ENCODE data around the gene GPR148. TPM values are rescaled to one million over a fixed set of nuclear protein-coding genes. Genes with fewer than 3 reads are reported as not detected.
"Not testable (repeated sequence)": the region's sequence is repeated elsewhere in the genome, so short reads cannot be mapped to it uniquely, and the experiment has no call there.

GPR148 gene, protein sequence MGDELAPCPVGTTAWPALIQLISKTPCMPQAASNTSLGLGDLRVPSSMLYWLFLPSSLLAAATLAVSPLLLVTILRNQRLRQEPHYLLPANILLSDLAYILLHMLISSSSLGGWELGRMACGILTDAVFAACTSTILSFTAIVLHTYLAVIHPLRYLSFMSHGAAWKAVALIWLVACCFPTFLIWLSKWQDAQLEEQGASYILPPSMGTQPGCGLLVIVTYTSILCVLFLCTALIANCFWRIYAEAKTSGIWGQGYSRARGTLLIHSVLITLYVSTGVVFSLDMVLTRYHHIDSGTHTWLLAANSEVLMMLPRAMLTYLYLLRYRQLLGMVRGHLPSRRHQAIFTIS
- 0.48 TPM for total RNA-seq (ENCODE audit: insufficient read depth, low replicate concordance)

DNA sequence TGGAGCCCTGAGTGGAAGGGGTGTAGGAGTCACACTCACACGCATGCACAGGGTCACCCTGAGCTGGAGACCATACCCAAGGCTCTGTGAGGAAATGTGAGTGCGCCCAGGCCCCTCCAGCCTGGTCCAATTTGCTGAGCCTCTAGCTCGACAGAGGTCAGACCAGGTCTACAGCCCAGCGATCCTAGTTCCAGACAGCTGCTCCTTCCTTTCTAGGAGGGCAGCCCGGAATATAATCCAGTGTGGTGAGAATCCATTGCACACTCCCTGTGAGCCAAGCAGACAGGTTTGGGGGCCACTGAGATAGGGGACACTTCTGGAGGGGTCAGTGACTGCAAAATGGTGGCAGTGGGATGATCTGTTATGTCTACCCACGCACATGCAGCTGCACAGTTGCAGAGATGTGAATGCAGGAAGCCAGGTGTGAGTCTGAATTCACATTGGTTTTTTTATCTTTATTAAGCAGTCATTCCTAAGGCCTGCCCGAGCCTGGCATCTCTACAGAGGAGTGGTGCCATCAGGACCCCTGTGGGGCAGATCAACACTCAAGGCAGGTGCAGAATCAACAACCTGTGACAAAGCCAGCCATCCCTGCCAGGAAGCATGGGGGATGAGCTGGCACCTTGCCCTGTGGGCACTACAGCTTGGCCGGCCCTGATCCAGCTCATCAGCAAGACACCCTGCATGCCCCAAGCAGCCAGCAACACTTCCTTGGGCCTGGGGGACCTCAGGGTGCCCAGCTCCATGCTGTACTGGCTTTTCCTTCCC lies at the start of gene GPR148:
TSS of gene GPR148 (plus strand) at position 522 of the 768 bp plus-strand sequence. CDS start at position 604, 82 bp downstream.
- DNase-seq (ENCODE audit: low spot score), result no peak

DNA sequence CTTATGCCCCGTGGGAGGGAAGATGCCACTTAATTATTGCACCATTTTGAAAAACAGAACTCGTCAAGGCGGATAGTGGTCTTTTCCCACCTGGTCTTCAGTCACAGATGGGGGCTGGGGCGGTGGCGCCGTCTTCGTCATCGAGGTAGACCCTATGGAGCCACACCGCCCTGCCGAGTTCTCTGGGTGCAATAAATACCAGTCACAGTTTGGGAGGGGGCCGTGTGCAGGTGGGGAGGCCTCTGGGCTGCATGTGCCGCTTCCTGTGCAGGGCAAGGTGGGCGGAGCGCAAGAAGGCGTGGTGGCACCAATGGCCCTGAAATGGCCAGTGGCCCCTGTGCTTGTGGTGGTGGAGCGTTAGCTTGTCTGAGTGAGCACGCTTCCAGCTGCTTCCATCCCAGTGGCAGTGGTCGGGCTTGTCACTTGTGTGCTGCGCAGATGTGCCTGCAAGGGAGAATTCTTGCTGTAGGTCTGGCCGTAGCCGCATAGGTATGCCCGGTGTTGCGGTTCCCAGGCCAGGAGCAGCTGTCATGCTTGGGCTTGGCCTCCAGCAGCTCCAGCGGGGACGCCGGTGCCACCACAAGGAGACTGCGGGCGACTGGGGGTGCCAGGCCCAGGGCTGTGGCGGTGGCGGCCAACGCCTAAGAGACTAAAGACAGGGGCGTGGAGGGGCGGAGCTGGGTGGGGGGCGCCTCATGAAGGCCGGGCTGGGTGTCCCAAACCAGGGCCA lies 36.7 kb upstream of the GPR148 start:
- not testable (repeated sequence) for DNase-seq (ENCODE audit: low spot score)

DNA sequence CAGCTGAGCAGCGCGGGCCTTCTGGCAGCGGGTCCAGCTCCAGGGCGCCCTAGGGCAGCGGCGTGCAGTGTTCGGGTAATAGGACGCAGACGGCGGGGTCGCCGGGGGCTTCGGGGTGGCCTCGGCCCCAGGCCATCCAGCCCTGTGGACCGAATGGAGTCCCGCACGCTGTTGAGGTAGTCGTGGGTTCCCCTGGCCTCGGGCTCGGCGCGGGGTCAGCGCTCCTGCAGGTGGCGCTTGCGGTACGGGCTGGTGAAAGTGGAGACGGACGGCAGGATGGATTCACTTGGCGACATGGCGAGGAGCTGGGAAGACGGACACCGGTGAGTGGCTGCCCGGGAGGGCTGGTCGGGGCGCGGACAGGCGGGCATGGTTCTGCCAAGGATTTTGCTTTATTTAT lies 35.4 kb upstream of the GPR148 start:
- DNase-seq (ENCODE audit: low spot score), result peak; percentile 0

DNA sequence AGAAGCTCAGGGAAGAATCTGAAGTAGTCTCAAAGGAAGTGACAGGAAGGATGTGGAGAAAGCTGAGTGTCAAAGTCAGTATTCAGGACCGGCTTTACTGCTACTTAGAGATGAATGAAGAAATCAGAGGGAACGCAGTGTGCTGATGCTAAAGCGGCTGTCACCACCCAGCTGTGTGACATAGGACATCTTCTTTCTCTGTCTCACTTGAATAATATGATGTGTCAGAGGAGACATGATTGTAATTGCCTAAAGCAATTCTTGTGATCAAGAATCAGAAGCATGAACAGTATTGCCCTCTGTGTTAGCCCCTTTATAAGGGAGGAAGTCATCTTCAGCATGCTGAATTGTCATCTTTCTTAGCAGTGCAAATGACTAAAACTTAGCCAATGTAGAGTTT lies 25.6 kb upstream of the GPR148 start:
- not testable (repeated sequence) for DNase-seq (ENCODE audit: low spot score)

DNA sequence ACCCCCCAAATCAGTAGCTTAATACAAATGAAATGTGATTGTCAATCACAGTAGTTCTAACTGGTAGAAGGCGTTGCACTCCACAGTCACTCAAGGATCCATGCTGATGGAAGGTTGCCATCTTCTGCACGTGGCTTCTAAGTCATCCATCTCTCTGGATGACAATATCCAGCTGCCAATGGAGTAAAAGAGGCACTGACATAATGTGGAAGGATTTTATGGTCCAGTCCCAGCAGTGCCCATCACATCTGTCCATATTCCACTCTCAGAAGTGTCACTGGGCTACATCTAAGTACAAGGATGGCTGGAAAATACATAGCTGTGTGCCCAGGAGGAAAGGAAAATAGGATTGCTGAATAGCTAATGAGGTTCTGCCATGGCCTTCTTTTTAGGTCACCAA lies 14.1 kb upstream of the GPR148 start:
- not testable (repeated sequence) for DNase-seq (ENCODE audit: low spot score)

DNA sequence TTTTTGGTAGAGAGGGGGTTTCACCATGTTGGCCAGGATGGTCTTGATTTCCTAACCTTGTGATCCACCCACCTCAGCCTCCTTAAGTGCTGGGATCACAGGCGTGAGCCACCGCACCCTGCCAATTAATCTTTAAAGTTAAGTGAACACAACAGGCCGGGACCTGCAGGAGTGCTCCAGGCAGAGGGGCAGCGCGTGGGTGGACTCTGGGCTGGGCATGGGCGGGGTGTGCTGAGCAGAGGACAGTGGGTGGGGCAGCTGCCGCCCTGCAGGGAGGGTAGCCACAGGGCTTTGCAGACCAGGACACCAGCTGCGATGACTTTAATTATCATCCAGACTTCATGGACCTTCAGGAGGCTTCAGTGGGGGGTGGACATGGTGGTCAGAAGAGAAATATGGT lies 8.8 kb upstream of the GPR148 start:
- no peak for DNase-seq (ENCODE audit: low spot score)

DNA sequence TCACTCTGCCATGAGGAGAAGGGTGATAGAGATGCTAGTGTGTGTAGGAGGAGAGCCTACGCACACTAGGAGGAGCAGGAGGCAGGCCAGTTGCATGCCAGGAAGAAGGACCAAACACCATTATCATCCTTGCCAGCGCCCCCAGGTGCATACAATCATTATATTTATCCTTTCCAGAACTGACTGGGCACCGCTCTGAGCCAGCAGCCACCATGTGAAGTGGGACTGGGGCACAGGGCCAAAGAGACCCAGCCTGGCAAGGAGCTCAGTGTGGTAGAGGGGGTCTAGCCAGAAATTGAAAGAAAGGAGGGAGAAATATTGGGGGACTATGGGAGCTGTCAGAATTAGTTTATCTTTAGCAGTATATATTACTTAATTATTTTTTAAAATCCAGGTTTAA lies 8.3 kb upstream of the GPR148 start:
- DNase-seq (ENCODE audit: low spot score), result no peak

DNA sequence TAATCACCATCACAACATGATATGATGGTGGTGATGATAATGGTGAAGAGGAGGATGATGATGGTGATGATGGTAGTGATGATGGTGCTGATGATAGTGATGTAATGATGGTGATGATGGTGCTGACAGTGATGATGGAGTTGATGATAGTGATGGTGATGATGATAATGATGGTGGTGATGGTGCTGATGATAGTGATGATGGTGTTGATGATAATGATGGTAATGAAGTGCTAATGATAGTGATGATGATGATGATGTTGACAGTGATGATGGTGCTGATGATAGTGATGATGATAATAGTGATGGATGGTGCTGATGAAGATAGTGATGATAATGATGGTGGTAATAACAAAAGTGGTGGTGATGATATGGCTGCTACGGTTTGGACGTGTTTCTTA lies 4.4 kb upstream of the GPR148 start:
- no peak for DNase-seq (ENCODE audit: low spot score)

DNA sequence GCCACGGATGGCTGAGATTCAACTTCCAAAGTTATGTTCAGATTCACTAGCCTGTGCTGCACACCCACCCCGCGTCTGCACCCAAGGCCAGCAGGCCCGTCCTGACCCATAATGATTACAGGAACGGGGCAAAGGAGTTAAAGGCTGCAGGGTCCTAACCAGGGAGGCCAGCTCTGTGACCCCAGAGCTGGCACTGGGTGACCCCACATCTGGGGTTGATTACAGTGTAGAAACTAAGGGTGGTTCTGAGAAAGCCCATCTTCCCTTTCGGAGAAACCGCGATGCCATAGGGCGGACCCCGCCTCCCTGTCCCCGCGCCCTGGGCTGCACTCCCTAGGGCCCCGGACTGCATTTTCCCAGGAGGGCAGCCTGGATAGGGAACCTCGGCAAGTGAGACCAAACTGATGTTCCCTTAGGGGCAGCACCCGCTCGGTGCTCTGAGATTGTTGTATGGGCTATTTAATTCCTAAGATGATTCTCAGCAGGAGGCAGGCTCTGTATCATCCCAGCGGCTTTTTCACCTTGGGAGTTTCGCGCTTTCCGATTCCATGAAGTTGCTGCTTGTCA lies 2.2 kb upstream of the GPR148 start:
- DNase-seq (ENCODE audit: low spot score), result no peak

DNA sequence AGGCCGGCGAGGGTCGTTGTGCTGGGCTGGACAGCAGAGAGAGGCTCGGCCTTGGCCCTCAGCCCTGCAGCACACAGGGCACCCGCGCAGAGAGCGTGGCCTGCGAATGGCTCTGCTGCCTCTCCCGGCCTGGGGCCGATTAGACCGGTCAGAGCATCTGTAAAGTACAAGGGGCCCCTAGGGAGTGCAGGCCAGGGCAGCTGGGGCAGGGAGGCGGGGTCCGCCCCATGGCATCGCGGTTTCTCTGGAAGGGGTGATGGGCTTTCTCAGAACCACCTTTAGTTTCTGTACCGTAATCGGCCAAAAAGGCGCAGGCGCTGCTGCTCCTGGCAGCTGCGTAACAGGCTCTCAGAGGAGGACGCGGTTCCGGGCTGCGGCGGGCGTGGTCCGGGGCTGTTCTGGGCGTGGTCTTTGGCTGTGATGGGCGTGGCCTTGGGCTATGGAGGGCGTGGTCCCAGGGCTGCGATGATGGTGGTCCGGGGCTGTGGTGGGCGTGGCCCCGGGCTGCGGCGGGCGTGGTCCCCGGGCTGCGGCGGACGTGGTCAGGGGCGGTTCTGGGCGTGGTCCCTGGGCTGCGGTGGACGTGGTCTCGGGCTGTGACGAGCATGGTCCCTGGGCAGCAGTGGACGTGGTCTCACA lies 1.5 kb upstream of the GPR148 start:
- DNase-seq (ENCODE audit: low spot score), result peak; percentile 84

DNA sequence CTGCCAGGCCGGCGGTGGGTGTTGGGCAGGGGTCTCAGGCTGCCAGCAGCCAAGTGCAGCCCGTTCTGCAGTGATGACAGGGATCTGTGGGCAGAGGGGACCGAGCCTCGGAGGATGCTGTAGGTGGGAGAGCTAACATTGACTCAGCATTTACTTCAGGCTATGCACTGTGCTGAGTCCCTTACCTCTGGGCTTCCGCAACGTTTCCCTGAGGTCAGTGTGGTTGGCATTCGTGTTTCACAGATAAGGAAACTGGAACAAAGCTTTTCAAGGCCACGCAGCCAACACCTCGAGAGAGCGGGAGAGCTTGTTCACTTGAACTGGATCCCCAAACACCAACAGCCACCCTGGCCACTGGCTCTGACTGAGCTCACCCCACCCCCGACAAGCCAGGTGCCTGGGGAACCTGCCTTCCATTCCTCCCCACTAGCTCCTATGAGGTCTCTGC lies 839 bp upstream of the GPR148 start:
- DNase-seq (ENCODE audit: low spot score), result peak; percentile 12

DNA sequence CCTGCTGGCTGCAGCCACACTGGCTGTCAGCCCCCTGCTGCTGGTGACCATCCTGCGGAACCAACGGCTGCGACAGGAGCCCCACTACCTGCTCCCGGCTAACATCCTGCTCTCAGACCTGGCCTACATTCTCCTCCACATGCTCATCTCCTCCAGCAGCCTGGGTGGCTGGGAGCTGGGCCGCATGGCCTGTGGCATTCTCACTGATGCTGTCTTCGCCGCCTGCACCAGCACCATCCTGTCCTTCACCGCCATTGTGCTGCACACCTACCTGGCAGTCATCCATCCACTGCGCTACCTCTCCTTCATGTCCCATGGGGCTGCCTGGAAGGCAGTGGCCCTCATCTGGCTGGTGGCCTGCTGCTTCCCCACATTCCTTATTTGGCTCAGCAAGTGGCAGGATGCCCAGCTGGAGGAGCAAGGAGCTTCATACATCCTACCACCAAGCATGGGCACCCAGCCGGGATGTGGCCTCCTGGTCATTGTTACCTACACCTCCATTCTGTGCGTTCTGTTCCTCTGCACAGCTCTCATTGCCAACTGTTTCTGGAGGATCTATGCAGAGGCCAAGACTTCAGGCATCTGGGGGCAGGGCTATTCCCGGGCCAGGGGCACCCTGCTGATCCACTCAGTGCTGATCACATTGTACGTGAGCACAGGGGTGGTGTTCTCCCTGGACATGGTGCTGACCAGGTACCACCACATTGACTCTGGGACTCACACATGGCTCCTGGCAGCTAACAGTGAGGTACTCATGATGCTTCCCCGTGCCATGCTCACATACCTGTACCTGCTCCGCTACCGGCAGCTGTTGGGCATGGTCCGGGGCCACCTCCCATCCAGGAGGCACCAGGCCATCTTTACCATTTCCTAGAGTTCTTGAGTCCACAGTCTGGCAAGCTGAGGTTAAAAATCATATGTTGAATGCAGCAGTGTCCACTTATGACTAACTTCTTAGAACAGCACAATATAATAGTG lies 741 bp downstream of the GPR148 start:
- no peak for DNase-seq (ENCODE audit: low spot score)

DNA sequence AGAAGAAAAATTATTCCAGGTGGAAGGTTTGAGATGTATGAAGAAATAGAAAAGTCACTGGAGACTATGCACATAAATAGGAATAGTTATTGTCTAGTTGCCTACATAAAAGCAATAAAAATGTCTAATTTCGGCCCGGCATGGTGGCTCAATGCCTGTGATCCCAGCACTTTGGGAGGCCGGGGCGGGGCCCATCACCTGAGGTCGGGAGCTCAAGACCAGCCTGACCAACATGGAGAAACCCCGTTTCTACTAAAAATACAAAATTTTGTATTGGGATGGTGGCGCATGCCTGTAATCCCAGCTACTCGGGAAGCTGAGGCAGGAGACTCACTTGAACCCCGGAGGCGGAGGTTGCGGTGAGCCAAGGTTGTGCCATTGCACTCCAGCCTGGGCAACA lies 3.4 kb downstream of the GPR148 start:
- DNase-seq (ENCODE audit: low spot score), result not testable (repeated sequence)

DNA sequence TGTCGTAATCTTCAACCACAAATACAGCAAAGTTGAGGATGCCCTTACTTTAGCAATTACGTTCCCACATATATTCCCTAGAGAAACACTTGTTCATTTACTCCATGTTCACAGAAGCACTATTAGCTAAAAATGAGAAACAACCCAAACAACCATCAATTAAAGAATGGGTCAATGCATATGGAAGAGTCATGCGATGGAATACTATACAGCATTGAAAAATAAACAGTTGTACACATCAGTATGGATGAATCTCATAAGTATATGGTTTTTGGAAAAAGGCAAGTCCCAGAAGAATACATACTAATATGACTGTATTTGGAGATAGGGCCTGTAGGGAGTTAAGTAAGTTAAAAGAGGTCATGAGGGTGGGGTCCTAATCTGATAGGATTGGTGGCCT lies 6.3 kb downstream of the GPR148 start:
- no peak for DNase-seq (ENCODE audit: low spot score)

DNA sequence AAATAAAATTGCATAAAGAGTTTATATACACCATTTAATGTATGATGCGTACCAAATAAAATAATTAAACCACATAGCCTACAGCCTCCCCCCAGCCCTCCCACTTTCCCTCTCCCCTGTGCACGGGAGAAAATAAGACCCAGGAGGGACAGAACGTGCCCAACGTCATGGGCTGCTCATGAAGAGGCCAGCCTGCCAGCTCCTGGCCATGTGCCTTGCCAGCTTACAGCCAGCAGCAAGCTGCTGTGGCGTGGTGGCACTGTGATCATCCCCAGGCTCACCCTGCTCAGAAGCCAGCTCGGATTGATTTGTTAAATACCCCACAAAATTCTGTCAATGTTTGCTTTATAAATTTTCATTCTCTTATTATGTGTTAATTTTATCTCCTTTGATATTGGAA lies 7.6 kb downstream of the GPR148 start:
- DNase-seq (ENCODE audit: low spot score), result no peak

DNA sequence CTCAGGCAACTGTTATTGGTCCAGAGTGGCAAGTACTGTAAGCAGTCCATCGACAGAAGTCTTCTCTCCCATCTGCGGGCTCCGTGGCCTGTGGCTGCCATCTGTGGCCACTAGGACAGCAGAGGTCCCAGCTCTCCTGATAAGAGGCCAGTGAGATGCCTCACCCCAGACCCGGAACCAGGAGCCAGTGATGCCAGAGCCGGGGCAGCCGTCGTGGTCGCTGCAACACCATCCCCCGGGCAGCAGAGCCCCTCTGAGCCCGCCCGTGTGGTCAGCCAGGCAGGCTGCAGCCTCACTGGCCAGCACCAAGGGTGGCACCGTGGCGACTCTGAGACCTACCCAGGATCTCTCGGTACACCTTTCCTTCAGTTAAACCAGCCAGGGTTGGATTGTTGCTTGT lies 8.7 kb downstream of the GPR148 start:
- no peak for DNase-seq (ENCODE audit: low spot score)

DNA sequence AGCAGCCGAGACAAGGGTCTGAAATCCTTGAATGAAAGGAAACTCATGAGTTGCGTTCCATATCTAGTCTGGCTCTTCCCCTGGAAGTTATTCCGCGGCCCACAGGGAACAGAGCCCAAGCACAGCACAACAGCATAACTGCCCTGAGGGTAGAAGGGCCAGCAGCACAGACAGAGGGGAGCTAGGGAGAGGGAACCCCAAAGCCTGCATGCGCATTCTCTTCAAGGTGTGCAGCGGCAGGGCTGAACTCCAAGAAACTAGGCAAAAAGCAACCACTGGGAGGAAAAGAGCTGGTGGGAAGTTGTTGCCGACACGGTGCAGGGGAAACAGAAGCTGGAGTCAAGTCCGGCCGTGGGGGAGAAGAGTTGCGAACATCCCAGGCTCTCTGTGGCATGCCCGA lies 11.8 kb downstream of the GPR148 start:
- no peak for DNase-seq (ENCODE audit: low spot score)

DNA sequence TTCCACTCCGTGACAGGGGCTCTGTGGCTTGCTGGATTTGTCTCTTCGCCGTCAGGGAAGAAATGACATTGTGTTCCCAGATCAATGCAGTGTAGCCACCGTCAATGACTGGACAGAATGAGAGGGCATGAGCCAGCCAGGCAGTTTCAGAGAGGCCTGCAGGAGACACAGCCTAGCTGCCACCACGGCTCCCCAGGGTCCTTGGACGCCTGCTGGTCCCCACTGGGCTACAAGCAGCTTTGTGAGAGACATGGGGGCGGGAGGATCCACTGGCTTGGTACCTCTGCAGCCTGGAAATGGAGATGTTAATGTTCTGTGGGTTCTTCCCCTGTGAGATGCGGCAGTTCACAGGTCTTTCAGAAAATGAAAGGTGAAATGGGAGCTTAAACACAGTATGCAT lies 14.4 kb downstream of the GPR148 start:
- no peak for DNase-seq (ENCODE audit: low spot score)

DNA sequence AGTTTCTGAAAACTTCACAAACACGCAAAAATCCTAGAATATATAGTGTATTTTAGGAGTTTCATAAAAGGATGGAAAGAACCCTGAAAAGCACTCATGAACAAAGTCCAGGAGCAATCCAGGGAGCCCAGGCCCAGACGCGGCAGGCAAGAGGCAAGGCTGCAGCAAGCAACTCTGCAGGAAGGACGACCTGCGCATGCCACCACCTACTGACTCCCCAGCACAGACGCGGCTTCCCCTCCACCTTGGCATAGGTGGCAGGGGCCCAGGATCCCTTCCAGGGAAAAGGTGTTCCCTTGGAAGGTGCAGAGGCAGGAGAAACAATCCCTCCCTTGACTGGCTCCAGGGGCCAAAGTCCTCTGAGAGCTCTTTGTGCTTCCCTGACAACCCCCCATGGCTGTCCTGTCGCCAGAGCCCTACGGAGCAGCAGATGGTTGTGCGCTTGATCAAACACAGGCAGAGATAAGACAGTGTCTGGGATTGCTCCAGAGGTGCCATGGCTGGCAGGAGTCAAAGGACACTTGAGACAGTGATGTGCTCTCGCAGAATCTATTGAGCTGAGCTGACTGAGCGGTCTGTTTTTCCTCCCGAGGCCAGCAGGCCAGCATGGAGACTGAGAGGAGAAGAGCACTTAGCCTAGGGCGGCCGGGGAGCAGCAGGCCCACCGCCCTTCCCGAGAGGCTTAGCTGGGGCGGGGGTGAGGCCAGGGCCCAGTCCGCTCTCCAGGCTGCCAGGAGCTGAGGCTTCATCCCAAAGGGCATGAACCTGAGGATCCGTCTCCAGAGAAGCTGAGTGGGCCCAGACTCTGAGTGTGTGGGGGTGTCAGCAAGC lies 15.6 kb downstream of the GPR148 start:
- DNase-seq (ENCODE audit: low spot score), result no peak
